ENCODE results near the gene VWA5A.

The VWA5A gene

DNA sequence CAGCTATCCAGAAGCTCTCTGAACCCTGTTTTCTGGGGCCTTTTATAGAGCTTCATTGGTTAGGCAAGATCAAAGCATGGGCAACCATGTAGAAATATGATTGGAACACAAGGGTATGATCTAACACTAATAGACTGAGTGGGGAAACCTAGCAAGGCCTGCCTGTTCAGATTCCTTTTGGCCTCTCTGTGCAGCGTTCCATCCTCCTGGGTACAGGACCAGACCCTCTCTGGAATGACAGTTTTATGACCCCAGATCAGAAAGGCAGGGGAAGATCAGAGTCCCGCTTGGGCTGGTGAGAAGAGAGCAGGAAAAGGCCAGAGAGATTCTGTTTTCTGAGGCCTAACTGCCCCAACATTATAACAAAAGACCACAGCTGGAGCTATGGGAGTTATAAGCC lies 36.7 kb upstream of the VWA5A start:
- Histone ChIP-seq H3K9ac (ENCODE audit: low read length) (no peak overlapping the region), H3K4me1 (ENCODE audit: control insufficient read depth, insufficient read depth, low read length) (no peaks in the 10 kb centered on the region), H3K4me3 (ENCODE audit: low read length) (no peak overlapping the region), H3K27me3 (ENCODE audit: control insufficient read depth, insufficient read depth, low read length) (peaks cover 2% of the 10 kb centered on the region), H3K27ac (ENCODE audit: low read depth, low read length) (no peak overlapping the region), H3K36me3 (ENCODE audit: control insufficient read depth, insufficient read depth, low read length) (no peaks in the 10 kb centered on the region)

DNA sequence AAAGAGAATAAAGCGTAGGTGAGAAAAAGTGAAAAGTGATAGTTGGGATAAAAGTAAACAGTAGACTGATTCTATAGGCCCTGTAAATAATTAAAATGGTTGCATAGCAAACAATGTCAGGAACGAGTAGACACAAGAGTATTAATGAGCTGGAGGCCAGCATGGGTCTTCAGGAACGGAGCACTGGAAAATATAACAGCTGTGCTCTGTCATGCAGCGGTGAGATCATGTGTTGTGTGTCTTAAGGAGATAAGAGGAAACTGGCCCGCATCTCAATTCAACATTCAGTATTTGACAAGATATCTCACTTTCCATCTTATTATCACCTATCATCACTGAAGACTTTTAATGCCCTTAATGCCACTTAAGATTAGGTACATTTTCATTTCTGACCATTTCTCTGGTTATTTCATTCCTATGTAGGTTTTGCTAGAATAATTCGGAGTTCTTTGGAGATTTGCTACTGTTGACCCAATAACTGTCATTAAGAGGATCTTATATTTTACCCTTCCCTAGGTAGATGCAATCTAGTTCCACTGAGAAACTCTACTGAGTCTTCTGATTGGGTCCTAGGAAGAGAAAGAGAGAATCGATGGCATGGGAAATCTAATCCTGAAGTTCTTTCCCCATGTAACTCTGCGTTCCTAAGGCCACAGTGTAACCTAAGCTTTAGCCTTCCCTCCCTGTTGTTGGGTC lies 35.5 kb upstream of the VWA5A start:
- H3K4me3 ChIP-seq (ENCODE audit: low read length), result no peak overlapping the region
- no peaks in the 10 kb centered on the region for H3K4me1 ChIP-seq (ENCODE audit: control insufficient read depth, insufficient read depth, low read length)
- no peaks in the 10 kb centered on the region for H3K36me3 ChIP-seq (ENCODE audit: control insufficient read depth, insufficient read depth, low read length)
- no peak overlapping the region for H3K27ac ChIP-seq (ENCODE audit: low read depth, low read length)
- peaks cover 2% of the 10 kb centered on the region for H3K27me3 ChIP-seq (ENCODE audit: control insufficient read depth, insufficient read depth, low read length)
- H3K9ac ChIP-seq (ENCODE audit: low read length), result no peak overlapping the region

DNA sequence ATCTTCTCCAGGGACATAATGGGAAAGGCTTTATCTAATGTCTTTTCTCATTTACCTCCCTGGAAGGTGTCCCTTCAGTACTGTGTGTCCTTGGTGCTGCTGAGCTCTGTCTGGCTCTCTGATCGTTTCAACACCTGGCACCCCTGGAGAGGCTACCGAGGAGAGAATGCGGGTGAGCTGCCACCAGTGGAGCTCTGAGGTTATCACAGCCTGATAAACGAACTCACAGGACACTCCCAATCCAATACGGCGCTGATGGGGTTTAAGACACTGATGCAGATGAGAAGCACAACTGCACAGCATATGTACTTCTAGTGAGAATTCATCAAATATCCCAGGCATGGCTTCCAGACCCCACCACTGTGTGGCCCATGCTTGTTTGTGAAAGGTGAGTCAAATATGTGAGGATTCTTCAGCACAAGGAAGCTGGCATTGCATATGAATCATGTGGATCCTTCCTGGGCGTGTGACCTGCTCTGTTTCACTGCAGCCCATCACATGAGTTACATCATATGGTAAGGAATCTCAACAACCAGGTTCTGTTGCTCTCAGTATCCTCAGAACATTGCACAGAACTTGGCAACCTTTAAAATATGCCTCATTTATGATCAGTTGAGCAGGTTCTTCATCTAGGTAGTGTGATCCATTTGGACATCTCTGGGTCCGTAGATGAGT lies 34.8 kb upstream of the VWA5A start:
- Histone ChIP-seq H3K27me3 (ENCODE audit: control insufficient read depth, insufficient read depth, low read length) (peaks cover 2% of the 10 kb centered on the region), H3K36me3 (ENCODE audit: control insufficient read depth, insufficient read depth, low read length) (no peaks in the 10 kb centered on the region), H3K4me3 (ENCODE audit: low read length) (no peak overlapping the region), H3K4me1 (ENCODE audit: control insufficient read depth, insufficient read depth, low read length) (no peaks in the 10 kb centered on the region), H3K27ac (ENCODE audit: low read depth, low read length) (no peak overlapping the region), H3K9ac (ENCODE audit: low read length) (no peak overlapping the region)

DNA sequence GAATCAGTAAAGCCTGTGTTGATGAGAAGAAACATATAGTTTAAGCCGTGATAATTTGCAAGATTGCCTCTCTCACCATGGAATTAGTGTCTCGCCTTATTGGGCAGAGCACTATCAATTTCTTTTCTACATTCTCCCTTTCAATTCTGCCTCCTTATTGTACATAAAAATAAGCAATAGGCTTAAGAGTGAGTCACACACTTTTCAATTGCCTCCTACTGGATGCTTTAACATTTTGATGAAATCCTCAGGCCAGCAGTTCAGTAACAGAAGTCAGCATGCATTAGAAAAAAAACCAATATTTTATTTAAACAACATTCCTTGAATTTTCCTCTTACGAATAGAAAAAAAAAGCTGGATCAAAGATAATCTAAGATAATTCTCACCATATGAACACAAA lies 33.8 kb upstream of the VWA5A start:
- H3K36me3 ChIP-seq (ENCODE audit: control insufficient read depth, insufficient read depth, low read length), result no peaks in the 10 kb centered on the region
- H3K27ac ChIP-seq (ENCODE audit: low read depth, low read length), result no peak overlapping the region
- H3K27me3 ChIP-seq (ENCODE audit: control insufficient read depth, insufficient read depth, low read length), result no peaks in the 10 kb centered on the region
- no peak overlapping the region for H3K9ac ChIP-seq (ENCODE audit: low read length)
- no peak overlapping the region for H3K4me3 ChIP-seq (ENCODE audit: low read length)
- no peaks in the 10 kb centered on the region for H3K4me1 ChIP-seq (ENCODE audit: control insufficient read depth, insufficient read depth, low read length)

DNA sequence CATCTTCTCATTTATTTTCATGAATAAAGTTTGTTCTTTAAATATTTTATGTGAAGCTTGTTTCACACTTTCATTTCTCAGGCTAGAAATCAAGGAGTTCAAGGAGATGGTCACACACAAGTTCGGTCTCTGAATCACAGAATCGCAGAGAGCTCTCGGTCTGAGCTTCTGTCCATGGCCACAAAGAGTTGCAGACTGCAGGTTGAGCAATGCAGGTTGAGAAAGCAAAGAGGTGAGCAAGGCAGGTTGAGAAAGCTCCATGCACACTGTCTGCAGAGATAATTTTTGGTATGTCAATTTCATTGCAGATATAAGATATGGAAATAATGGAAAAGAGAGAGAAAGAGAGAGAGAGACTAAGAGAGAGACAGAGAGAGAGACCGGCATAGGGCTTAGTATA lies 32.9 kb upstream of the VWA5A start:
- H3K36me3 ChIP-seq (ENCODE audit: control insufficient read depth, insufficient read depth, low read length), result no peaks in the 10 kb centered on the region
- H3K4me3 ChIP-seq (ENCODE audit: low read length), result no peak overlapping the region
- H3K27me3 ChIP-seq (ENCODE audit: control insufficient read depth, insufficient read depth, low read length), result no peaks in the 10 kb centered on the region
- no peak overlapping the region for H3K9ac ChIP-seq (ENCODE audit: low read length)
- no peak overlapping the region for H3K27ac ChIP-seq (ENCODE audit: low read depth, low read length)
- no peaks in the 10 kb centered on the region for H3K4me1 ChIP-seq (ENCODE audit: control insufficient read depth, insufficient read depth, low read length)

DNA sequence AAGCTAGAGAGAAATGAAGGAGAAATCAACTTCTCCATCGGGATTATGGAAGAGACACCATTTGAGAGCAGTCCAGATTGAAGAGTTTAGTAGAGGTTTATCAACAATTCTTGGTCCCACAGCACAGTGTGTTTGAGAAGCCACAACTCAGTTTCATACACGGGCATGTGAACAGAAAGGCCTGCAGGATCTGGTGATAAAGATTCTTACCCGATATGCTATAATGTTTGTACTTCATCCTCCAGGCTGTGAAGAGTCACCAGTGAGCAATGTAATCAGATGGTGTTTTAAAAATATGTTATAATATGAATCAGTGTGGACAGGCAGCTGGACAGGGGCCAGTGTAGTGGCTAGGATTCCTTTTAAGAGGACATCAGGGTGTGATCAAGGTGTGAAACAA lies 29.7 kb upstream of the VWA5A start:
- no peak overlapping the region for H3K4me3 ChIP-seq (ENCODE audit: low read length)
- no peaks in the 10 kb centered on the region for H3K36me3 ChIP-seq (ENCODE audit: control insufficient read depth, insufficient read depth, low read length)
- no peaks in the 10 kb centered on the region for H3K4me1 ChIP-seq (ENCODE audit: control insufficient read depth, insufficient read depth, low read length)
- H3K27ac ChIP-seq (ENCODE audit: low read depth, low read length), result no peak overlapping the region
- H3K9ac ChIP-seq (ENCODE audit: low read length), result no peak overlapping the region
- H3K27me3 ChIP-seq (ENCODE audit: control insufficient read depth, insufficient read depth, low read length), result no peaks in the 10 kb centered on the region

- Histone ChIP-seq H3K9ac (ENCODE audit: low read length) (no peak overlapping the region), H3K27ac (ENCODE audit: low read depth, low read length) (no peak overlapping the region)
Measured at GRCh38 chr11:124085997-124086846, 29.0 kb upstream of the VWA5A start.

GRCh38 chr11:124090996-124091395 lies 24.3 kb upstream of the VWA5A start:
- H3K27me3 ChIP-seq (ENCODE audit: control insufficient read depth, insufficient read depth, low read length), result no peaks in the 10 kb centered on the region
- H3K4me3 ChIP-seq (ENCODE audit: low read length), result no peak overlapping the region
- H3K9ac ChIP-seq (ENCODE audit: low read length), result no peak overlapping the region
- H3K4me1 ChIP-seq (ENCODE audit: control insufficient read depth, insufficient read depth, low read length), result no peaks in the 10 kb centered on the region
- no peak overlapping the region for H3K27ac ChIP-seq (ENCODE audit: low read depth, low read length)
- no peaks in the 10 kb centered on the region for H3K36me3 ChIP-seq (ENCODE audit: control insufficient read depth, insufficient read depth, low read length)

More at GRCh38 chr11:124085997-124086846, 29.0 kb upstream of the VWA5A start:
- H3K36me3 ChIP-seq (ENCODE audit: control insufficient read depth, insufficient read depth, low read length), result no peaks in the 10 kb centered on the region
- no peaks in the 10 kb centered on the region for H3K27me3 ChIP-seq (ENCODE audit: control insufficient read depth, insufficient read depth, low read length)
- no peak overlapping the region for H3K4me3 ChIP-seq (ENCODE audit: low read length)
- no peaks in the 10 kb centered on the region for H3K4me1 ChIP-seq (ENCODE audit: control insufficient read depth, insufficient read depth, low read length)

GRCh38 chr11:124093330-124093729 lies 21.9 kb upstream of the VWA5A start:
- H3K36me3 ChIP-seq (ENCODE audit: control insufficient read depth, insufficient read depth, low read length), result no peaks in the 10 kb centered on the region

DNA sequence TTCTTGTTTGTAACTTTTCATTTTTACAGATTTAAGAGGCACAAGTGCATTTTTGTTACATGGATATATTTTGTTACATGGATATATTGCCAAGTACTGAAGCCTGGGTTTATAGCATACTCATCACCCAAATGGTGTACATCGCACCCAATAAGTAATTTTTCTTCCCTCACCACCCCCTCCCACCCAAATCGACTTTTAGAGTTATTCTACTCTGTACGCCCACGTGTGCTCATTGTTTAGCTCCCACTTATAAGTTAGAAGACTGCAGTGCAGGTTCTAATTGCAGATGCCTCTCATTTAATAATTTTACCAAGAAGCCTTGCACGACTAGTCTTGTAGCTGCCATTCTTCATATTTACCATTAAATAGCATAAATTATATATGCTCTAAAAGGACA lies 20.5 kb upstream of the VWA5A start:
- H3K36me3 ChIP-seq (ENCODE audit: control insufficient read depth, insufficient read depth, low read length), result no peaks in the 10 kb centered on the region

More at GRCh38 chr11:124093330-124093729, 21.9 kb upstream of the VWA5A start:
- Histone ChIP-seq H3K27me3 (ENCODE audit: control insufficient read depth, insufficient read depth, low read length) (no peaks in the 10 kb centered on the region), H3K9ac (ENCODE audit: low read length) (no peak overlapping the region), H3K27ac (ENCODE audit: low read depth, low read length) (no peak overlapping the region), H3K4me1 (ENCODE audit: control insufficient read depth, insufficient read depth, low read length) (no peaks in the 10 kb centered on the region), H3K4me3 (ENCODE audit: low read length) (no peak overlapping the region)

GRCh38 chr11:124096364-124096763 lies 18.9 kb upstream of the VWA5A start:
- Histone ChIP-seq H3K27ac (ENCODE audit: low read depth, low read length) (no peak overlapping the region), H3K4me3 (ENCODE audit: low read length) (no peak overlapping the region), H3K27me3 (ENCODE audit: control insufficient read depth, insufficient read depth, low read length) (no peaks in the 10 kb centered on the region), H3K36me3 (ENCODE audit: control insufficient read depth, insufficient read depth, low read length) (no peaks in the 10 kb centered on the region), H3K9ac (ENCODE audit: low read length) (no peak overlapping the region), H3K4me1 (ENCODE audit: control insufficient read depth, insufficient read depth, low read length) (no peaks in the 10 kb centered on the region)

More for the DNA sequence above, 20.5 kb upstream of the VWA5A start:
- Histone ChIP-seq H3K27me3 (ENCODE audit: control insufficient read depth, insufficient read depth, low read length) (no peaks in the 10 kb centered on the region), H3K4me1 (ENCODE audit: control insufficient read depth, insufficient read depth, low read length) (no peaks in the 10 kb centered on the region), H3K9ac (ENCODE audit: low read length) (no peak overlapping the region), H3K4me3 (ENCODE audit: low read length) (no peak overlapping the region), H3K27ac (ENCODE audit: low read depth, low read length) (no peak overlapping the region)

DNA sequence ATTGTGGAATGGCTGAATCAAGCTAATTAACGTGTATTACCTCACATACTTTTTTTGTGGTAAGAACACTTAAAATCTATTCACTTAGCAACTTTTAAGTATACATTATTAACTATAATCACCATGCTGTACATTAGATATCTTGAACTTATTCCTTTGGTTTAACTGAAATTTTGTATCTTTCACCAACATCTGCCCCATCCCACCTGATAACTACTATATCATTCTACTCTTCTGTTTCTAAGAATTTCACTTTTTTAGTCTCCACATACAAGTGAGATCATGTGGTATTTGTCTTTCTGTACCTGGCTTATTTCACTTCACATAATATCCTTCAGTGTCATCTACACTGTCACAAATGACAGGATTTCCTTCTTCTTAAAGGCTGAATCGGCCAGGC lies 17.1 kb upstream of the VWA5A start:
- Histone ChIP-seq H3K27me3 (ENCODE audit: control insufficient read depth, insufficient read depth, low read length) (no peaks in the 10 kb centered on the region), H3K27ac (ENCODE audit: low read depth, low read length) (no peak overlapping the region), H3K4me3 (ENCODE audit: low read length) (no peak overlapping the region), H3K36me3 (ENCODE audit: control insufficient read depth, insufficient read depth, low read length) (no peaks in the 10 kb centered on the region), H3K9ac (ENCODE audit: low read length) (no peak overlapping the region), H3K4me1 (ENCODE audit: control insufficient read depth, insufficient read depth, low read length) (no peaks in the 10 kb centered on the region)

All from rectal smooth muscle tissue (tissue), 1 donor.